T follicular helper cell (primary cell): ENCODE measurements around the gene C2.

Experiments used
- DNase-seq: peaks from one replicate; pipeline ENCODE4 v3.0.0-alpha.2; 2020; ENCODE audit warnings: low read depth
- total RNA-seq, 2 experiments: gene quantifications; one replicate each; lab custom pipeline; 2026; lab: John Stamatoyannopoulos, UW

The C2 gene
- 0.65 to 2.7 reads per million in 2 experiments for total RNA-seq

GRCh38 chr6:31927242-31927862, at the start of gene C2:
Gene C2 (plus strand): TSS chr6:31927717. CDS start chr6:31927753, 36 bp downstream.
- no peak for DNase-seq

- DNase-seq = no peak
These were observed 49.3 kb upstream of the C2 start for GRCh38 chr6:31878222-31878621.

GRCh38 chr6:31878726-31879125, 48.8 kb upstream of the C2 start, which contains the start of gene SLC44A4:
Gene SLC44A4 (minus strand): TSS chr6:31878997. CDS start chr6:31878980, 17 bp downstream.
- DNase-seq = no peak

- no peak for DNase-seq
These were observed 48.4 kb upstream of the C2 start for GRCh38 chr6:31879143-31879542.

GRCh38 chr6:31879901-31880300, 47.6 kb upstream of the C2 start:
- no peak for DNase-seq

GRCh38 chr6:31880616-31881015, 46.9 kb upstream of the C2 start:
- no peak for DNase-seq

- DNase-seq = no peak
These were observed 46.2 kb upstream of the C2 start for GRCh38 chr6:31881136-31881859.

GRCh38 chr6:31882344-31882743, 45.2 kb upstream of the C2 start:
- no peak for DNase-seq

GRCh38 chr6:31883676-31884075, 43.8 kb upstream of the C2 start:
- DNase-seq = no peak

GRCh38 chr6:31884528-31885035, 42.9 kb upstream of the C2 start:
- no peak for DNase-seq

GRCh38 chr6:31886541-31886991, 41.0 kb upstream of the C2 start:
- DNase-seq = no peak

GRCh38 chr6:31887173-31888007, 40.1 kb upstream of the C2 start:
- no peak for DNase-seq

- peak; percentile 40 for DNase-seq
These were observed 39.0 kb upstream of the C2 start for GRCh38 chr6:31888276-31889258.

- no peak for DNase-seq
These were observed 38.1 kb upstream of the C2 start for GRCh38 chr6:31889331-31889972.

- DNase-seq = no peak
These were observed 34.7 kb upstream of the C2 start for GRCh38 chr6:31892821-31893220.

- no peak for DNase-seq
These were observed 31.0 kb upstream of the C2 start for GRCh38 chr6:31896493-31896855.

GRCh38 chr6:31896856-31897611, 30.5 kb upstream of the C2 start:
- no peak for DNase-seq

- DNase-seq = peak; percentile 79
These were observed 29.7 kb upstream of the C2 start, which contains the start of gene EHMT2 for GRCh38 chr6:31897612-31898382. Gene EHMT2 (minus strand): TSS chr6:31897698. CDS start chr6:31897677, 21 bp downstream.
